Transverse colon (tissue), 4 donors: Measurements from ENCODE around the gene B4GALT2. TPM values are rescaled to one million over a fixed set of nuclear protein-coding genes. Genes with fewer than 3 reads are reported as not detected.
A peak's percentile ranks its signal among the peaks of the same experiment; 100 is the strongest.

Experiments
- DNase-seq: peaks from one replicate; pipeline ENCODE4 v3.0.0-alpha.2; 2019
- H3K27ac ChIP-seq, 4 donors: fragments of 200-600 bp; sonication (generic); 2 replicates each; pipeline ENCODE4 v1.5.1; 2016 to 2018; ENCODE audit warnings: inconsistent platforms in 4 of 4
- H3K27me3 ChIP-seq: fragments of 200-600 bp; sonication (generic); 2 replicates; pipeline ENCODE4 v1.5.1; 2017; ENCODE audit warnings: inconsistent platforms
- H3K36me3 ChIP-seq, 4 donors: fragments of 200-600 bp; sonication (generic); 2 replicates each; pipeline ENCODE4 v1.5.1; 2017 to 2019; ENCODE audit warnings: inconsistent platforms in 4 of 4
- H3K4me1 ChIP-seq, 4 donors: fragments of 200-600 bp; sonication (generic); 2 replicates each; pipeline ENCODE4 v1.5.1; 2017 to 2020; ENCODE audit warnings: inconsistent platforms in 4 of 4
- H3K4me3 ChIP-seq, 4 donors: fragments of 200-600 bp; sonication (generic); 1 replicate in 1 of 4; 2 replicates in 3 of 4; pipeline versions ENCODE4 v1.5.1 to v1.6.1; 2017 to 2019; ENCODE audit warnings: inconsistent platforms in 4 of 4
- H3K9me3 ChIP-seq, 2 donors: fragments of 200-600 bp; sonication (generic); 2 replicates each; pipeline ENCODE4 v1.5.1; 2017 to 2019; ENCODE audit warnings: inconsistent platforms in 2 of 2
- EP300 ChIP-seq: sonication (generic); formaldehyde crosslinking; IDR thresholded peaks from one replicate; pipeline ENCODE4 v1.6.1; 2017; ENCODE audit warnings: antibody characterized with exemption, low read depth
- POLR2A ChIP-seq: fragments of 450-650 bp; IDR thresholded peaks from one replicate; pipeline ENCODE4 v1.6.1; 2016; ENCODE audit warnings: antibody characterized with exemption, mild to moderate bottlenecking, moderate library complexity
- POLR2AphosphoS5 ChIP-seq, 3 donors: sonication (generic); formaldehyde crosslinking; IDR thresholded peaks; one replicate each; pipeline ENCODE4 v1.6.1; 2016; ENCODE audit warnings: antibody characterized with exemption in 3 of 3
- WGBS, 2 donors: methylation state at CpG; one replicate each; pipeline ENCODE4 v1.1.5; 2018; ENCODE audit warnings: low coverage in 1 of 2; 5-methylcytosine and 5-hydroxymethylcytosine counted together
- in situ Hi-C, 4 donors: fragments of 200-750 bp; cut with MboI; loops; one replicate each; pipeline versions ENCODE4 v1.15.0 to v1.15.1; 2017; ENCODE audit warnings: low sequenced_read_pairs in 3 of 4, low pct_ligation_motif_present in 1 of 4, low pct_unique_long_range_greater_than_20kb in 1 of 4
- intact Hi-C: fragments of 100-400 bp; cut with DNase I; formaldehyde crosslinking; loops from one replicate; pipeline ENCODE4 v1.15.1; 2023; ENCODE audit warnings: low total_unique reads
- total RNA-seq, 4 donors: library from RNA; depleted of rRNA; stranded (reverse); fragments of >200 nt; gene quantifications; one replicate each; pipeline ENCODE4 v1.1.0, GENCODE V29; 2016
- TF ChIP-seq, protein P1 (sequence below), 5 experiments: fragments of 200-600 bp in 3 of 5; fragments of 450-650 bp in 2 of 5; sonication (generic) in 3 of 5; IDR thresholded peaks; 1 replicate in 2 of 5; 2 replicates in 3 of 5; pipeline ENCODE4 v1.5.1; 2016 to 2017; ENCODE audit warnings: antibody characterized with exemption in 5 of 5, inconsistent platforms in 3 of 5, mild to moderate bottlenecking in 2 of 5, moderate library complexity in 1 of 5

Gene B4GALT2
- total RNA-seq, 4 donors from 2014 or later = 16.5 to 19.5 (median 18.6) TPM

DNA sequence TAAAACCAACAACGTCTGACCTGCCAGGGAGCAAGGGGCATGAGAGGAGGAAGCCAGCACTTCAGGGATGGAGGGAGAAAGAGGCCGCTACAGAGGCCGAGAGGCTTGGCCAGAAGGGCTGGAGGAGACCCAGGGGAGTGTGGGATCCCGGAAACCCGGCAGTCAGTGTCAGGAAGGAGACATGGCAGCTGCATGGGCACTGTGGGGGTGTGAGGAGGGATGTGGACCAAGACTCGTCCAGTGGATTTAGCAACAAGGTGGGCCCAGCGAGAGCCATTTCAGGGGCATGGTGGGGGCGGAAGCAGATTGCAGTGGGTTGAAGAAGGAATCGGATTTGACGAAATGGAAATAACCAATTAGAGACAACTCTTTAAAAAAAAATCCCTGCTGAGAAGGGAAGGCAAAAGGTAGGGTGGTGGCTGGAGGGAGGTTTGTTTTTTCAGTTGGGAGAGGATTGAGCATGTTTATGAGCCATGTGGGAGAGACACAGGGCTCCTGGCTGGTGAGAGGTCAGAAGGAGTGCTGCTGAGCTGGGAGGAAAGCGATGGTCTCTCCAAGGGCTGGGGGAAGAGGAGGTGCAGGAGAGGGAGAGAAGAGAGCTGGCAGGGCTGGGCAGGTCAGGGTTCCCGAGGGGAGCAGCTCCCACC lies 4.4 kb downstream of the B4GALT2 start:
- TF ChIP-seq POLR2A (no peak), POLR2AphosphoS5 (IDR thresholded peaks at IDR 0.05) (no peak), EP300 (no peak)
- TF ChIP-seq, protein P1, sequence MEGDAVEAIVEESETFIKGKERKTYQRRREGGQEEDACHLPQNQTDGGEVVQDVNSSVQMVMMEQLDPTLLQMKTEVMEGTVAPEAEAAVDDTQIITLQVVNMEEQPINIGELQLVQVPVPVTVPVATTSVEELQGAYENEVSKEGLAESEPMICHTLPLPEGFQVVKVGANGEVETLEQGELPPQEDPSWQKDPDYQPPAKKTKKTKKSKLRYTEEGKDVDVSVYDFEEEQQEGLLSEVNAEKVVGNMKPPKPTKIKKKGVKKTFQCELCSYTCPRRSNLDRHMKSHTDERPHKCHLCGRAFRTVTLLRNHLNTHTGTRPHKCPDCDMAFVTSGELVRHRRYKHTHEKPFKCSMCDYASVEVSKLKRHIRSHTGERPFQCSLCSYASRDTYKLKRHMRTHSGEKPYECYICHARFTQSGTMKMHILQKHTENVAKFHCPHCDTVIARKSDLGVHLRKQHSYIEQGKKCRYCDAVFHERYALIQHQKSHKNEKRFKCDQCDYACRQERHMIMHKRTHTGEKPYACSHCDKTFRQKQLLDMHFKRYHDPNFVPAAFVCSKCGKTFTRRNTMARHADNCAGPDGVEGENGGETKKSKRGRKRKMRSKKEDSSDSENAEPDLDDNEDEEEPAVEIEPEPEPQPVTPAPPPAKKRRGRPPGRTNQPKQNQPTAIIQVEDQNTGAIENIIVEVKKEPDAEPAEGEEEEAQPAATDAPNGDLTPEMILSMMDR (IDR thresholded peaks at IDR 0.05) = no peak
- in situ Hi-C loops = no loop called here
- no peaks in the 10 kb centered on the region for H3K36me3 ChIP-seq

DNA sequence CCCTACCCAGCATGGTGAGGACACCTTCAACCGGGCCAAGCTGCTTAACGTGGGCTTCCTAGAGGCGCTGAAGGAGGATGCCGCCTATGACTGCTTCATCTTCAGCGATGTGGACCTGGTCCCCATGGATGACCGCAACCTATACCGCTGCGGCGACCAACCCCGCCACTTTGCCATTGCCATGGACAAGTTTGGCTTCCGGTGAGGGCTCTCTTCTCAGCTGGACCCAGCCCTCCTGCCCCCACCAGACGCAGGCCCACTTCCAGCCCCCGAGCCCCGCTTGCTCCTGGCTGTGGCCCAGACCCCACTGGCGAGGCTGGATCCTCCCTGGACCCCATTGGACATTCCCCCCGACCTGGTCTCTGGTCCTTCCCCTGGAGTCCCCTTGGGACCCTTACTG lies 5.8 kb downstream of the B4GALT2 start:
- Histone ChIP-seq H3K27me3 (no peaks in the 10 kb centered on the region), H3K4me1 (peaks cover 7 to 29% (median 27%) of the 10 kb centered on the region in 4 donors), H3K4me3 (no peak overlapping the region), H3K36me3 (no peaks in the 10 kb centered on the region), H3K27ac (no peak overlapping the region), H3K9me3 (no peaks in the 10 kb centered on the region)
- intact Hi-C loops (no loop called here), in situ Hi-C loops (no loop called here)
- TF ChIP-seq, protein P1 (IDR thresholded peaks at IDR 0.05) = no peak
- TF ChIP-seq EP300 = no peak
- TF ChIP-seq POLR2AphosphoS5 (IDR thresholded peaks at IDR 0.05) = no peak
- TF ChIP-seq POLR2A = no peak
- 95% methylated on average over 16 of the region's 16 CpGs; no CpG with 5 or more reads in 1 of the 2 donors for WGBS, 2 donors
- no peak for DNase-seq

More for the DNA sequence above, 4.4 kb downstream of the B4GALT2 start:
- intact Hi-C loops = no loop called here
- WGBS, 2 donors = 85 to 89% methylated on average over 8 to 12 of the region's 12 CpGs
- no peak for DNase-seq
- H3K9me3 ChIP-seq = no peaks in the 10 kb centered on the region
- H3K4me1 ChIP-seq = peaks cover 11 to 39% (median 36%) of the 10 kb centered on the region in 4 donors
- H3K27me3 ChIP-seq = no peaks in the 10 kb centered on the region
- H3K4me3 ChIP-seq = no peak overlapping the region
- no peak overlapping the region for H3K27ac ChIP-seq

DNA sequence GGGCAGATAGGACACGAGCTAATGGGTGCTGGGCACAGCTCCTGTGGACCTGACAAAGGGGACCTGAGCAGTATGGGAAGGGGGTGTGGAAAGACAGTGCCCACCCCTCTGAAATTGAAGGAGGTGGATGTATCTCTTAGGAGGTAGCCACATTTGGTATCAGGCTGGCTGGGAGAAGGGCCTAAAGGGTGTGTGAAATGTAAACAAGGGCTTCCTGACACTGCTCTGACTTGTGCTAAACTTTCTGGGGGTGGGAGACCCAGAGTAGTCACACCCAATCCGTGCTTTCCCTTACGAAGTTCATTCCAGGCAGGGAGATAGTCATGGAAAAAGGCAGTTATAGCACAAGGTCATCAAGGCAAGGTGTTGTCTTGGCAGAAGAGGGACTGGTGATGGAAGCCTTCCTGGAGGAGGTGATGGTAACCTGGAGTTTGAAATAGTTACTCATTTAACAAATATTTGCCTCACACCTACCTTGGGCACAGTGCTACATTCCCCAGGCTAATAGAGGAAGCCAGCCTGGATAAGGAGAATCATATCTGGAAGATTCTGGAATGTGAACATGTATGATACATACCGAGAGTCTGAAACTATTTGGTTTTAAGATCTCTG lies 7.1 kb downstream of the B4GALT2 start:
- peaks cover 5 to 25% (median 22%) of the 10 kb centered on the region in 4 donors for H3K4me1 ChIP-seq
- H3K27ac ChIP-seq = peak overlapping the region in 2 of 4 donors; percentile 41 to 70
- no peaks in the 10 kb centered on the region for H3K9me3 ChIP-seq
- H3K36me3 ChIP-seq = no peaks in the 10 kb centered on the region
- H3K4me3 ChIP-seq = no peak overlapping the region
- in situ Hi-C loops = no loop called here
- no peaks in the 10 kb centered on the region for H3K27me3 ChIP-seq
- TF ChIP-seq EP300 (no peak), POLR2A (no peak), POLR2AphosphoS5 (IDR thresholded peaks at IDR 0.05) (no peak)
- TF ChIP-seq, protein P1 (IDR thresholded peaks at IDR 0.05) = no peak
- WGBS, 2 donors = 58 to 62% methylated on average over 4 of the region's 4 CpGs
- no peak for DNase-seq
- intact Hi-C loops = no loop called here

- intact Hi-C loops = no loop called here
- Histone ChIP-seq H3K27me3 (no peaks in the 10 kb centered on the region), H3K9me3 (no peaks in the 10 kb centered on the region), H3K4me3 (no peak overlapping the region), H3K27ac (peak overlapping the region in 3 of 4 donors; percentile 41 to 70 (median 46)), H3K36me3 (no peaks in the 10 kb centered on the region), H3K4me1 (peaks cover 5 to 23% (median 19%) of the 10 kb centered on the region in 4 donors)
- 44 to 57% methylated on average over 1 to 6 of the region's 6 CpGs for WGBS, 2 donors
- in situ Hi-C loops = no loop called here
- TF ChIP-seq, protein P1 (IDR thresholded peaks at IDR 0.05) = peak in 3 of 5 experiments; percentile 17 to 38 (median 18)
- TF ChIP-seq EP300 = no peak
- DNase-seq = peak; percentile 58
Measured at GRCh38 chr1:43986712-43987111, 7.7 kb downstream of the B4GALT2 start.
